ENCODE measurements around the gene TMBIM1.

TMBIM1 gene

GRCh38 chr2:218292048-218293014, at the start of gene TMBIM1:
Gene TMBIM1, minus strand, starts transcription at chr2:218292503. Its CDS starts 10,362 bp downstream, at chr2:218282141.
- DNase-seq, result peak; percentile 78

GRCh38 chr2:218341381-218341780, 49.1 kb upstream of the TMBIM1 start:
- no peak for DNase-seq

GRCh38 chr2:218340656-218341055, 48.4 kb upstream of the TMBIM1 start:
- DNase-seq, result no peak

DNA sequence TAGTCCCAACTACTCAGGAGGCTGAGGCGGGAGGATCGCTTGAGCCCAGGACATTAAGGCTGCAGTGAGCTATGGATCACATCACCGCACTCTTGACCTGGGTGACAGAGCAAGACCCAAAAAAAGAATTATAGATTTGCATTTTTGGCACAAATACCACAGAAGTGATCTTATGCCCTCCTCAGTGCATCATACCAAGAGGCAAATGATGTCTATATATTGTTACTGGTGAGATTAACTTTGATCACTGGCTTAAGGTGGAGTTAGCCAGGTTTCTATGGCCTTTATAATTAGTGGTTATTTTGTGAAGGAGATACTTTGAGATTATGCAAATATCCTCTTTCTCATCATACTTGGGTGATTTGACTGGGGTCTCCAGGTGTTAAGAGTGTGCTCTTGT, 42.2 kb upstream of the TMBIM1 start:
- no peak for DNase-seq

DNA sequence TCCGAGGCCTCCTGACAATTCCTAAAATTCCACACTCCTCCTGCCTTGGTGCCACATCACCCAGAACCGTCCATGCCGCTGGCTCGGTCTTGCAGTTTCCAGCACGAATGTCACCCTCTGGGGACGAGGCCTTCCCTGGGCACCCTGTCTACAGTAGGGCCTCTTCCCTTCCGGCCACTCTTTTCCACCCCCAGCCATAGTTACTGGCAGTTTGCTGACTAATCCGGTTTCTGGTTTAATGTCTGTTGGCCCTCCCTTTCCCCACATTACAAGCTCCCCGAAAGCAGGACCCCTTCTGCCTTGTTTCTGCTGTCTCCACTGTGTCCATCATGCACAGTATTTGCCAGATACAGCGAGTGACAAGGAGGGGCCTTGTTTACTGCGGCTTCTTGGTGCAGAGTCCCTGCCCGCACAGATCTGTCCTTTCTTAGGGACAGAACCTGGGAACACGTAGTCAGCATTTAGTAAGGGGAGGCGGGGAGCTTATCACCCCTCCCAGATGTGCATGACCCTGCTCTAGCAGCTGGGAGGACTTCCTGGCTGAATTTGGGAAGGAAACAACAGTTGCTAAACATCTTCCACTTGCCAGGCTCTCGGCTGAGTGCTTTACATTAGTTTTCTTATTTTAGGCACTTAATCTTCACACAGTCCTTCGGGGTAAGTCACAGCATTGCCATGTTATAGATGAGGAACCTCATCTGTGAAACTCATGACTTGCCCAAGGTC, 40.8 kb upstream of the TMBIM1 start:
- no peak for DNase-seq

GRCh38 chr2:218332288-218332687, 40.0 kb upstream of the TMBIM1 start:
- no peak for DNase-seq

- DNase-seq, result no peak
Measured at GRCh38 chr2:218331745-218332144, 39.4 kb upstream of the TMBIM1 start.

DNA sequence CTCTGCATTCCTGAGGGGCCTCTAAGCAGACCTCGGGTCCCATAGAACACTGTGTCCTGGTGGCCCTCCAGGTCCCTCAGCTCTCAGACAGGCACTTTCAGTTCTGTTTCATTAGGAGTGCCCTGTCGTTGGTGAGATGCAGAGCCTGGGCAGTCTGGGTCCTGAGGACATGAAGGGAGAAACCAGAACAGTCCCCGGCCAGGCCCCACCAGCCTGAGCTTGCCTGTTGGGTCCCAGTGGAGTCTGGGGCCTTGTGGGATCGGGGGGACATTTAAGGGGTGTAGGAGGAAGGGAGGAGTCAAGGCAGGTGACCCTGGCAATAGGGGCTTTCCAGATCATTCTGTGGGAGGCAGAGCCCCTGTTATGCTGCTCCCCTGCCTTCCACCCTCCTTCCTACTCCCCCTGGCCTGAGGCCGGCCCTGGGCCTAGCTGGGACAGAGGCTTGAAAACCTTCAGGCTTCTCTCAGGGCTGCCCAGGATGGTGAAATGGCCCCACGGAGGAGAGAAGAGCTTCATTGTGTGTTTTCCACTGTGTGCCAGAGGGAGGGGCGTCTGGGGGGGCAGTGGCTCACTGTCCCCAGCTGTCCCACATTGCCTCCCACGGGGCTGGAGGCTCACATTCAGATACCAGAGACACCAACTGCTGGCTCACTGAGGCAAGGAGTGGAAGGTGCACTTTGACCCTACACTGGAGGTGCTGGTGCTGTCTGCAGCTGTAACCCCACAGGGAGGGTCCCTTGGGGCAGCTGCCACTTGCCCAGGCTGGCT, 37.7 kb upstream of the TMBIM1 start:
- no peak for DNase-seq

DNA sequence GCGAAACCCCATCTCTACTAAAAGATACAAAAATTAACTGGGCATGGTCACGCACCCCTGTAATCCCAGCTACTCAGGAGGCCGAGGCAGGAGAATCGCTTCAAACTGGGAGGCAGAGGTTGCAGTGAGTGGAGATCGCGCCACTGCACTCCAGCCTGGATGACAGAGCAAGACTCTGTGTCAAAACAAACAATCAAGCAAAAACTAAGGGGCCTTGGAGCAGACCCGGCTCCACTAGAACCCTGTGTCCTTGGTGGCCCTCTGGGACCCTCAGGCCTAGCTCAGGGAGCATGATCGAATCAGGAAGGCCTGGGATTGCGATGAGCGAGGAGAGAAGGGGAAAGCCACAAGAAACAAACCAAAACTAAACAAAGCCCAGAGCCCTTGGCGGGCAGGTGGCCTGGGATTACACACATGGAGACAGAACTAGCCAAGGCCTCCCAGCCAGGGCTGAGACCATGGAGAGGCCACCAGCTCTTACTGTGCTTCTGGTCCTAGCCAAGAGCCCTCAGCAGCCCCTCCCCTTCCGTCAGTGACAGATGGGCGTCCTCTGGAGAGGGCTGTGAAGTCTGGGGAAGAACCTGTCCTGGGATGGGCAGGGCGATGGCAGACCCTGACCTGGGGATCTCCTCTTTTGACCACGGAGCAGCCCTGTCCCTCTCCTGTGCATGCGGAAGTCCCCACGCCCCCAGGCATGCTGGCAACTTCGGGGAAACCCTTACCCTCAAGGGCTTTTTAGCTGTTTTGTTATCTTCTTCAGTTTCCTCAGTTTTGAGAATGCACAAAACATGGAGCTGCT, 36.9 kb upstream of the TMBIM1 start:
- DNase-seq, result no peak

DNA sequence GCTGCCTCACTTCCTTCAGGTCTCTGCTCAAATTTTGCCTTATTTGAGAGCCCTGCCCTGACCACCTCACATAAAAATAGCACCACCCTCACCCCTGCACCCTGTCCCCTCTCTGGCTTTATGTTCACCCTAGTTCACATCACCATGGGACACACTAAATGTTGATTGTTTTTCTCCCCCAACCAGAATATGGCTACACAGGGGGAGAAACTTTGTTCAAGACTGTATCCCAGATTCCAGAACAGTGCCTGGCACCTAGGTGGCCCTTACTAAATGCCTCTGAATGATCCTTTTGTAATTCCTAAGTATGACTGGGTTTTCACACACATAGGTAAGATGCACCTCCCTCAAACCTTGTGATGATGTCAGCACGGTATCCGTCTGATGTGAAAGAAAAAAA, 36.0 kb upstream of the TMBIM1 start:
- DNase-seq, result no peak

- no peak for DNase-seq
Measured at GRCh38 chr2:218327451-218328210, 35.3 kb upstream of the TMBIM1 start.

DNA sequence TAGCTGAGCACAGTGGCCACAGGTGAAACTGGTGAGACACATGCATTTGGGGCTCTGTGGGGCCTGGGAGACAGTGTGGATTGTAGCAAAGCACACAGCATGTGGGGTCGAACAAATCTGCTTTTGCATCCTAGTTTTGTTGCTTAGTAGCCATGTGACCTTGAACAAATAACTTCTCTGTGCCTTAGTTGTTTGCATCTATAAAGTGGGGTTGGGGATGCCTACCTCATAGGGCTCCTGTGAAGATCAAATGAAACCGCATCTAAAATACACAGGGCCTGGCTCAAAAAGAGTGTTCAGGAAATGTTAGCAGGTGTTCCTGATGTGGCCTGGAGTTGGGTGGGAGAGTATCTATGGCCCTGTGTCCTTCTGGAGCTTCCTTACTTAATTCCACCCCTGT, 34.0 kb upstream of the TMBIM1 start:
- no peak for DNase-seq

- DNase-seq, result no peak
Measured at GRCh38 chr2:218325566-218326160, 33.4 kb upstream of the TMBIM1 start.

DNA sequence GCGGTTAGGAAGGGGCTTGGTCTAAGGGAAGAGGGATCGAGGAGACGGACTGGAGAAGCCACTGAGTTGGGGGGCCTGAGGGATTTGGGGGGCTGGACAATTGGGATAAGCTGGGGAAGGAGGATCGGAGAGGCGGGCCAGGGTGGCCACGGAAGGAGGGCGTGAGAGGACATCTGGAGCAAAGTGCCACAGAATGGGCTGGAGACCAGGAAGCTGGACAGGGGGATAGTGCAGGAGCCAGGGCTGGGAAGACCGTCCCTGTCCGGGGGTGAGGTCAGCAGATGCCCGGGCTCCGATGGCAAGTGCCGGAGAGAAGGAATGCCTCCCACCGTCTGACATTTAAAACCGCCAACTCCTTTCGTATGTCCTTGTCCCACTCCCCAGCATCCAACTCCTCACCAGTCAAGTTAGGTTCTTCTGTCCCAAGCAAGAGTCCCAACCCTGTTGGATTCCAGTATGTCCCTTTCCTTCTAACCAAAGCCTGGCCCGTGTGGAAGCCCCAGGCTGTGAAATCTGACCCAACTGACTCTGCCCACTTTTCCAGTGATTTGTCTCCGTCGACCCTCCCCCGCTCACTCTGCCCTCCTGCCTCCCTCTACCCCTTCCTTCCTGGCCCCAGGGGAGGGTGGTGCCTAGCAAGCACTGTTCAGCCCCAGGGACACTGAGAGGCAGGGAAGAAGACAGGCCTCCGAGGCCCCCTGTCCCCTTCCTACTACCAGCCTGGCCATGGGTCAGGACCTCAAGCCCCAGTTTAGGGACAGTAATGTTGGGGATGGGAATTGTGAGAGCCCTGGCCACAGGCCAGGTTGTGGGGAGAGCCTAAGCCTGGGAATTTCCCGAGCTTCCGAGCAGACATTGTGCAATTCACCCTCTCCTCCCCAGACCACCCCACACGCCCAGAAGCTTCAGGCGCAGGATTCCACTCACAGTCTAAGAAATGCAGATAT, 31.5 kb upstream of the TMBIM1 start:
- DNase-seq, result no peak

DNA sequence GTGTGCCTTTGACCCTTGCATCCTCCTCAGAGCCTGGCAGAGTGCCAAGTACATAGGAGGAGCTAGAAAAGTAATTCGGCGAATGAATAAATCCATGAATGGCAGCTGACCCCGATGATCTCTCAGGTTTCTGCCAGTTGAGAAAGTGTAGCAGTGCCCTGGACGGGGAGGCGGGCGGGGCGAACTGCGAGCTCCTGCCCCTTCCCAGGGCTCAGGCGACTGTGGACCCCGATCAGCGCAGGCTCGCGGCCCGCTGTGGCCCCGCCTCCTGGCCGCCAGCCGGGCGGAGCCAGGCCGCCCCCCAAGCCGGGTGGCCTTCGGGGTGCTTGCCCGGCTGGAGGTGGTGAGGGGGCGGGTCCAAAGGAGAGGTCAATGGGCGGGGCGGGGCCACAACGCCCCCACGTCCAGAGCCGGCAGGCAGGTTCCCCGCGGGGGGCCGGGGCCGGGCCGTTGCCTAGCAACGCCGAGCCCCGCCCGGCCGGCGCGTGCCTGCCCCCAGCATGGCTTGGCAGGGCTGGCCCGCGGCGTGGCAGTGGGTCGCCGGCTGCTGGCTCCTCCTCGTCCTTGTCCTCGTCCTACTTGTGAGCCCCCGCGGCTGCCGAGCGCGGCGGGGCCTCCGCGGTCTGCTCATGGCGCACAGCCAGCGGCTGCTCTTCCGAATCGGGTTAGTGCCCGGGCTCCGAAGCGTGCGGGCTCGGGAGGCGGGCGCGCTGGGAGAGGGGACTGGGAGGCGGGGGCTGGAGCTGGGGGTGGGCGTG, 30.6 kb upstream of the TMBIM1 start:
- DNase-seq, result peak; percentile 22

DNA sequence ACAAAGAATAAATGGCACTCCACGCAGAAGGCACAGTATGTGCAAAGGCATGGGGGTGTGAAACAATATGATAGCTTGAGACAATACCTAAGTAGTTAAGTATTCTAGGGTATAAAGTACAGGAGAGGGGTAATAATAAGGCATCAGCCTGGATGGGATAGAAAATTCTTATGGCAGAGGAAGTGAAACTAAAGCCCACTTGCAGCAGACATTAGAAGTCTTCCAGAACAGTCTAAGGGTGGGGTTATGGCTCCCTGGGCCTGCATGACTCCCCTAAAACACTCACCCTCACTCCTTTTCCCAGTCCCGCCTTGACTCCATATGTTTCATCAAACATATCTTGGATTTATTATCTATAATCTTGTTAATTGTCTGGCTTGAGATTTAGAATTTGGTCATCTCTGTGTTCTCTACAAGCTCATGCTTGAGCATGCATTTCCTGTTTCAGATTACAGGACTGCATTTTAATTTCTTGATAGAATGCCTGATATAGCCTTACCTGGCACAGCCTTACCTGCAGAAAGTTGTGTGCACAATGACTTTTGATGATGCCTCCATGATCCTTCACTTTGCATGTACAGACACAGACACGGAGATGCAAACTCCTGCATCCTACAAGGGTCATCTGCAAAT, 28.5 kb upstream of the TMBIM1 start:
- no peak for DNase-seq

GRCh38 chr2:218319813-218320365, 27.6 kb upstream of the TMBIM1 start:
- no peak for DNase-seq

- no peak for DNase-seq
Measured at GRCh38 chr2:218318241-218318640, 25.9 kb upstream of the TMBIM1 start.

All from CD4-positive, alpha-beta T cell treated with Interleukin-4 for 4 hours (primary cell).